Measurements from ENCODE around the gene RRAS. TPM values are rescaled to one million over a fixed set of nuclear protein-coding genes. Genes with fewer than 3 reads are reported as not detected.

RRAS gene
- polyA plus RNA-seq, 1 donor from 2014 or later: not detected

GRCh38 chr19:49664171-49665035 is 24.5 kb upstream of the RRAS start:
- no peaks in the 10 kb centered on the region for H3F3A ChIP-seq (ENCODE audit: insufficient read depth, low read length, poor library complexity, severe bottlenecking)
- H2AFZ ChIP-seq (ENCODE audit: low read depth, low read length): peak overlapping the region; percentile 56
- H3K79me2 ChIP-seq (replicated peaks; ENCODE audit: insufficient read depth, low read length): no peaks in the 10 kb centered on the region
- H4K20me1 ChIP-seq (ENCODE audit: insufficient read depth): no peaks in the 10 kb centered on the region
- no peaks in the 10 kb centered on the region for H3K27me3 ChIP-seq (ENCODE audit: insufficient read depth, low read depth, low read length)
- peak overlapping the region; percentile 48 for H3K27ac ChIP-seq (ENCODE audit: low read length)
- H3K9me2 ChIP-seq (ENCODE audit: insufficient read depth, low read length): no peaks in the 10 kb centered on the region
- peak overlapping the region; percentile 77 for H3K4me3 ChIP-seq (ENCODE audit: low read length)
- peak overlapping the region; percentile 85 for H3K4me2 ChIP-seq (ENCODE audit: low read length)
- no peaks in the 10 kb centered on the region for H3K36me3 ChIP-seq (ENCODE audit: insufficient read depth, low read length)
- TF ChIP-seq TAF1 (IDR thresholded peaks at IDR 0.05; ENCODE audit: low read depth) (no peak), EZH2 (IDR thresholded peaks at IDR 0.05; ENCODE audit: borderline replicate concordance, insufficient read depth, low read length, poor library complexity, severe bottlenecking) (no peak), REST (IDR thresholded peaks at IDR 0.05; ENCODE audit: borderline replicate concordance) (no peak), POLR2AphosphoS5 (IDR thresholded peaks at IDR 0.05) (peak; percentile 49), EP300 (conservative IDR thresholded peaks at IDR 0.05; ENCODE audit: poor library complexity, severe bottlenecking) (no peak), RAD21 (conservative IDR thresholded peaks at IDR 0.05) (no peak), SMC3 (conservative IDR thresholded peaks at IDR 0.05; ENCODE audit: poor library complexity) (no peak), MXI1 (conservative IDR thresholded peaks at IDR 0.05; ENCODE audit: poor library complexity, severe bottlenecking) (peak; percentile 74)
- TF ChIP-seq, protein P1, sequence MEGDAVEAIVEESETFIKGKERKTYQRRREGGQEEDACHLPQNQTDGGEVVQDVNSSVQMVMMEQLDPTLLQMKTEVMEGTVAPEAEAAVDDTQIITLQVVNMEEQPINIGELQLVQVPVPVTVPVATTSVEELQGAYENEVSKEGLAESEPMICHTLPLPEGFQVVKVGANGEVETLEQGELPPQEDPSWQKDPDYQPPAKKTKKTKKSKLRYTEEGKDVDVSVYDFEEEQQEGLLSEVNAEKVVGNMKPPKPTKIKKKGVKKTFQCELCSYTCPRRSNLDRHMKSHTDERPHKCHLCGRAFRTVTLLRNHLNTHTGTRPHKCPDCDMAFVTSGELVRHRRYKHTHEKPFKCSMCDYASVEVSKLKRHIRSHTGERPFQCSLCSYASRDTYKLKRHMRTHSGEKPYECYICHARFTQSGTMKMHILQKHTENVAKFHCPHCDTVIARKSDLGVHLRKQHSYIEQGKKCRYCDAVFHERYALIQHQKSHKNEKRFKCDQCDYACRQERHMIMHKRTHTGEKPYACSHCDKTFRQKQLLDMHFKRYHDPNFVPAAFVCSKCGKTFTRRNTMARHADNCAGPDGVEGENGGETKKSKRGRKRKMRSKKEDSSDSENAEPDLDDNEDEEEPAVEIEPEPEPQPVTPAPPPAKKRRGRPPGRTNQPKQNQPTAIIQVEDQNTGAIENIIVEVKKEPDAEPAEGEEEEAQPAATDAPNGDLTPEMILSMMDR (IDR thresholded peaks at IDR 0.05; ENCODE audit: poor library complexity, severe bottlenecking): peak; percentile 33
- H3K9me3 ChIP-seq (ENCODE audit: low read length): no peaks in the 10 kb centered on the region
- H3K9ac ChIP-seq (ENCODE audit: low read length): peak overlapping the region; percentile 68

- Histone ChIP-seq H2AFZ (ENCODE audit: low read depth, low read length) (no peak overlapping the region), H3K4me3 (ENCODE audit: low read length) (no peak overlapping the region), H3K9ac (ENCODE audit: low read length) (no peak overlapping the region), H4K20me1 (ENCODE audit: insufficient read depth) (no peaks in the 10 kb centered on the region), H3K9me3 (ENCODE audit: low read length) (no peaks in the 10 kb centered on the region), H3K27me3 (ENCODE audit: insufficient read depth, low read depth, low read length) (no peaks in the 10 kb centered on the region), H3K27ac (ENCODE audit: low read length) (no peak overlapping the region), H3K4me2 (ENCODE audit: low read length) (no peak overlapping the region), H3K9me2 (ENCODE audit: insufficient read depth, low read length) (no peaks in the 10 kb centered on the region), H3K79me2 (replicated peaks; ENCODE audit: insufficient read depth, low read length) (no peaks in the 10 kb centered on the region), H3F3A (ENCODE audit: insufficient read depth, low read length, poor library complexity, severe bottlenecking) (no peaks in the 10 kb centered on the region), H3K36me3 (ENCODE audit: insufficient read depth, low read length) (no peaks in the 10 kb centered on the region)
- TF ChIP-seq EZH2 (IDR thresholded peaks at IDR 0.05; ENCODE audit: borderline replicate concordance, insufficient read depth, low read length, poor library complexity, severe bottlenecking): no peak
- TF ChIP-seq POLR2AphosphoS5 (IDR thresholded peaks at IDR 0.05): no peak
- TF ChIP-seq REST (IDR thresholded peaks at IDR 0.05; ENCODE audit: borderline replicate concordance): no peak
- TF ChIP-seq MXI1 (conservative IDR thresholded peaks at IDR 0.05; ENCODE audit: poor library complexity, severe bottlenecking): no peak
- no peak for TF ChIP-seq RAD21 (conservative IDR thresholded peaks at IDR 0.05)
- no peak for TF ChIP-seq TAF1 (IDR thresholded peaks at IDR 0.05; ENCODE audit: low read depth)
- no peak for TF ChIP-seq EP300 (conservative IDR thresholded peaks at IDR 0.05; ENCODE audit: poor library complexity, severe bottlenecking)
- TF ChIP-seq, protein P1 (IDR thresholded peaks at IDR 0.05; ENCODE audit: poor library complexity, severe bottlenecking): no peak
- TF ChIP-seq SMC3 (conservative IDR thresholded peaks at IDR 0.05; ENCODE audit: poor library complexity): no peak
Observed at GRCh38 chr19:49663224-49663623, 23.3 kb upstream of the RRAS start.

Data from neural cell (in vitro differentiated cells).